GM20000 (cell line): ENCODE measurements around the gene MYB.
"Not testable (repeated sequence)": the region's sequence is repeated elsewhere in the genome, so short reads cannot be mapped to it uniquely, and the experiment has no call there.

Experiments used
- DNase-seq: peaks from one replicate; pipeline ENCODE4 v3.0.0; 2012; ENCODE audit warnings: low spot score
- TF ChIP-seq, protein P1 (sequence below): IDR thresholded peaks from 2 replicates; pipeline ENCODE4 v1.5.1; 2012; ENCODE audit warnings: mild to moderate bottlenecking, control low read depth; ENCODE audit errors: extremely low read depth, missing control alignments

The MYB gene

DNA sequence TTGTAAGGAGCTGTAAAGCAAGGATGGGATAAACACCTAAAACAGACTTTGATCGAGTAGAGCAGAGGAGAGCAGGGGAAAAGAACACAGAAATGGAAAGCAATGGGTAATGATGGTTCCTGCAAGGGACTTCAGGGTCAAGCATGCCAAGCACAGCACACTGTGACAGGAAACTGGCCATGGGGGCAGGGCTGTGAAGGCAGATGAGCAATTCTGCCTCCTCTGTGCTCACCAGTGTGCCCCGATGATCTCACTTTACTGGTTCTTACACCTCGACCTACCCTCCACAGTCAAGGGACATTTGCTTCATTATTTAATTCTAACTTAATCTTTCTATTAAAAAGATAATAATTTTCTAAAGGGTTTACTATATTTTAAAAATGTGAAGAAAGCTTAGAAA, 21.6 kb upstream of the MYB start:
- DNase-seq = peak; percentile 30

DNA sequence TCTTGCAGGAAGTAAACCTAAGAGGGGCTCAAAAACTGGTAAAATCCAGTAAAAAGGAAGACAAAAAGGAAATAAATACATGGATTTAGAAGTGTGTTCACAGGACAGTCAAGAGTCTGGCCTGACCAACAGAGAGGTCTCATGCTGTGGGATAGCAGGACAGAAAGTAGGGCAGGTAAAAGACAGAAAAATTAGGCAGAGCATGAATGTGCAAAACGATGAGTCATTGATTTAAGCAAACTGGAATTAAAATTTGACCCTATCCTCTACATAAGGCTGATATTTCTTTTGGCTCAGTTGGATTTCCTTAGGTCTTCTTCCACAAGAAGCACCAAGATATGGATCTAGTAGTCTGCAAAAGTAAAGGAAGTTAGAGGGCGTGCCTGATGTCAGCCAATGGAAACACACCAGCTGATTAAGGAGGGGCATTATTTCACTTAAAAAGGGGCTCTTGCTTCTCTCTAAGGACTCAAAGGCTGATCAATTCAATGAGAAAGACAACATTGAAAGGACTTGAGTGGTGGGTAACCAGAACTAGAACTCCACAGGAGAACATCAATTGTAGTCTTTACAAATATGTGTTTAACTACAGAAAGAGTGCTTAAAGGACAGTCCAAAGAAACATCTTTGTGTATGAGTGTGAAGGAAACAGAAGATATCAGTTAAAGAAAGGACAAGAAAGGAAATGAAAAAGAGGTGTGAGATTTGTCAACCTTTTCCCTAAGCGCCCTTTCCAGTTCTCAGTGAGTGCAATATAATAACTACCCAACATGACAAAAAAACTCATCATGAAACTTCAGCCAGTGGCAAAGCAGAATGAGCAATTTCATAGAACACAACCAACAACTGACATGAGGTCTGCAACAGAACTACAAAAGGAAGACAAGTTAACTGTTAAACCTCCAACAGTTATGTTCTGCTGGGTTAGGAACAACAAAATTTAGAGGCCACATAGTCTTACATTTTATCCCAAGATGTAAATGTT, 19.4 kb upstream of the MYB start:
- DNase-seq = peak; percentile 24
- TF ChIP-seq, protein P1, sequence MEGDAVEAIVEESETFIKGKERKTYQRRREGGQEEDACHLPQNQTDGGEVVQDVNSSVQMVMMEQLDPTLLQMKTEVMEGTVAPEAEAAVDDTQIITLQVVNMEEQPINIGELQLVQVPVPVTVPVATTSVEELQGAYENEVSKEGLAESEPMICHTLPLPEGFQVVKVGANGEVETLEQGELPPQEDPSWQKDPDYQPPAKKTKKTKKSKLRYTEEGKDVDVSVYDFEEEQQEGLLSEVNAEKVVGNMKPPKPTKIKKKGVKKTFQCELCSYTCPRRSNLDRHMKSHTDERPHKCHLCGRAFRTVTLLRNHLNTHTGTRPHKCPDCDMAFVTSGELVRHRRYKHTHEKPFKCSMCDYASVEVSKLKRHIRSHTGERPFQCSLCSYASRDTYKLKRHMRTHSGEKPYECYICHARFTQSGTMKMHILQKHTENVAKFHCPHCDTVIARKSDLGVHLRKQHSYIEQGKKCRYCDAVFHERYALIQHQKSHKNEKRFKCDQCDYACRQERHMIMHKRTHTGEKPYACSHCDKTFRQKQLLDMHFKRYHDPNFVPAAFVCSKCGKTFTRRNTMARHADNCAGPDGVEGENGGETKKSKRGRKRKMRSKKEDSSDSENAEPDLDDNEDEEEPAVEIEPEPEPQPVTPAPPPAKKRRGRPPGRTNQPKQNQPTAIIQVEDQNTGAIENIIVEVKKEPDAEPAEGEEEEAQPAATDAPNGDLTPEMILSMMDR = no peak

More for the DNA sequence above, 21.6 kb upstream of the MYB start:
- TF ChIP-seq, protein P1 = no peak

DNA sequence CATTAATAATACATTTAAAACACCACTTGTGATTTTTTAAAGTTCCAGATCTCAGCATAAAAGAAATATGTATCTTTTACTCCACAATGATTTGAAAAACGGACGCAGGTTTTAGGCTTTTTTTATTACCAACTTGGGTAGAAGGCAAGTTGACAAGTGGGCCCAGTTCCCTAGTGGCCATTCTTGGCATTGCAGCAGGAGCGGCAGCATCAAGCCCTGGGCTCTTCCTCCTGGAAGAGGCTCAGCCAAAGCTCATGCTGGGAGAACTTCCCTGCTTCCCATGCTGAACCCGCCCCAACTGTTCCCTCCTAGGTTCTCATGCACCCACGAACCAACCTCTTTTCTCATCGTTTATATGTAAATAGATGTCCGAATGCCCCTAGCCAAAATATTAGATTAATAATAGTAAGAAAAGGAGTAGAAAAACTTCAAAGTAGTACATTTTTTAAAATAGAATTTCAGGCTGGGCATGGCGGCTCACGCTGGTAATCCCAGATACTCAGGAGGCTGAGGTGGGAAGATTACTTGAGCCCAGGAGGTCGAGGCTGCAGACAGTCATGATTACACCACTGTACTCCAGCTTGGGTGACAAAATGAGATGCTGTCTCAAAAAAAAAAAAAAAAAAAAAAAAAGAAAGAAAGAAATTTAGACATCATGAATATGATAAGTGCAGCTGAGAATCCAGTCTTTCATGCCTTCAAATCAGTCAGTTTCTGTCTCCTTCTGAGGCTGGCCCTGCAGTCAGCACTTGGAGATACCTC, 18.2 kb upstream of the MYB start:
- no peak for DNase-seq
- TF ChIP-seq, protein P1 = peak; percentile 62

DNA sequence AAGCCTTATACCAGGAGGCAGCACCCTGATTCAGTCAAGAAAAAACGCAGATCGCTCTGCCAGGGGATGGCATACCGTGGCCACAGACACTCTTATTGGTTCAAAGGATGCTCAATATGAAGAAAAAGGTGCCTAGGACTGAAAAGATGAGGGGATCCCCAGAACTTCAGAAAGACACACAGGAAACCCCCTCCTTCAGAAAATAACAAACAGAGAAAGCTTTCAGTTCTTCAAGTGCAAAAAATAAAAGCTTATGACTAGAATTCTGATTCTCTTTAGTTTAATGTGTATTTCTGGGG, 17.7 kb upstream of the MYB start:
- DNase-seq = peak; percentile 66
- TF ChIP-seq, protein P1 = no peak

DNA sequence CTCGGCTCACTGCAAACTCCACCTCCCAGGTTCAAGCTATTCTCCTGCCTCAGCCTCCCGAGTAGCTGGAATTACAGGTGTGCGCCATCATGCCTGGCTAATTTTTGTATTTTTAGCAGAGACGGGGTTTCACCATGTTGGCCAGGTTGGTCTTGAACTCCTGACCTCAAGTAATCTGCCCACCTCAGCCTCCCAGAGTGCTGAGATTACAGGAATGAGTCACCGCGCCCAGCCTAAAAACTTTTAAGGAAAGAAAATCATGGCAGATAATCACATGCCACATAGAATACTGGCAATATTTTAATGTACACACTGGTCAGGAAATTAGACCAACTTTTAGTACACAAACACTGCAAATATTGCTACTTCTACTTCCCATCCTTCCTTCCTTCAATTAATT, 16.7 kb upstream of the MYB start:
- not testable (repeated sequence) for DNase-seq

DNA sequence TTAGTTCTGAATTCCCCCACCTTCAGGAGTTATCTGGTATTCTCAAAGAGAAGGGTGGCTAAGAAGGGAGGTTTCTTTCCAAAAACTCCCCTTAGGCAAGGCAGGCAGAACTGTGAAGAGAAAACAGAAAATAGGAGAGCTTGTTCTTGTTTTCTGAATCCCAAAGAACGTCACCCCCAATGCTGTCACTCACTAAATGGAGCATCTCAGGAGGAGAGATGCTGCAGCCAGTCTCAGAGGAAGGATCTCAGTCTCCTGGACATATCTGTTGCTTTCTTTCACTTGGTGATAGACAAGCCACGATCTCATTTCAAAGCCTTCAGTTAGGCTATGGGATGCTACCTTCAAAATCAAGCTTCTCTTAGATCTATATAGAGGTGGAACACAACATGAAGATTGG, 16.1 kb upstream of the MYB start:
- TF ChIP-seq, protein P1 = no peak
- no peak for DNase-seq

DNA sequence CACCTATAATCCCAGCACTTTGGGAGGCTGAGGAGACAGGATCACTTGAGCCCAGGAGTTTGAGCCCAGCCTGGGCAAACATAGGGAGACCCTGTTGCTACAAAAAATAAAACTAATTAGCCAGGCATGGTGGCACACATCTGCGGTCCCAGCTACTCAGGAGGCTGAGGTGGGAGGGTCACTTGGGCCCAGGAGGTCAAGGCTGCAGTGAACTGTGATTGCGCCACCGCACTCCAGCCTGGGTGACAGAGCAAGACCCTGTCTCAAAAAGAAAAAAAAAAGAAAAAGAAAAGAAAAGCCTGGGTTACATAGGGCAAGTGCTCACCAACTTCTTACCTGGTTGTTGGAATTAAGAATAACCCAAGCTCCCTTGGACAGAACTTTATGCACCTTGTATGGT, 14.6 kb upstream of the MYB start:
- DNase-seq = no peak
- TF ChIP-seq, protein P1 = no peak
